ENCODE results near the gene ZNF284.
"Not testable (repeated sequence)": the region's sequence is repeated elsewhere in the genome, so short reads cannot be mapped to it uniquely, and the experiment has no call there.

The ZNF284 gene

GRCh38 chr19:44113138-44113783, 41.3 kb downstream of the ZNF284 start, which contains the start of gene ZNF225:
ZNF225 (plus strand) TSS chr19:44113399; CDS start chr19:44115828, 2,429 bp downstream.
- peak within 1 kb of the TSS; percentile 68 for H3K4me2 ChIP-seq (ENCODE audit: low read length)
- peaks cover 16% of the 10 kb centered on the region; the same call in 1 of the 2 replicates for H3K9me3 ChIP-seq (ENCODE audit: low read length)
- H3K79me2 ChIP-seq (ENCODE audit: insufficient read depth, low read length), result no peaks in the 10 kb centered on the region
- H3K9me2 ChIP-seq (ENCODE audit: low read depth, low read length), result no peaks in the 10 kb centered on the region
- H3K4me3 ChIP-seq (ENCODE audit: low read depth, low read length, poor library complexity, severe bottlenecking), result peak within 1 kb of the TSS; percentile 71
- H3K4me1 ChIP-seq (ENCODE audit: insufficient read depth, low read length, severe bottlenecking), result peaks cover 7% of the 10 kb centered on the region
- no peaks in the 10 kb centered on the region for H4K20me1 ChIP-seq (ENCODE audit: insufficient read depth, low read length)
- peak within 1 kb of the TSS; percentile 60 for H3K9ac ChIP-seq (ENCODE audit: low read length)
- 0 out of 2 replicates have a peak within 1 kb of the TSS, but pooled peaks have one; percentile 27 for H2AFZ ChIP-seq (ENCODE audit: low read length)
- H3K27ac ChIP-seq (ENCODE audit: low read depth, low read length, poor library complexity, severe bottlenecking), result no peak within 1 kb of the TSS
- no peaks in the 10 kb centered on the region for H3K27me3 ChIP-seq (ENCODE audit: insufficient read depth, low read length)
- no peaks in the 10 kb centered on the region for H3F3A ChIP-seq (ENCODE audit: insufficient read depth, low read length)
- TF ChIP-seq CTCF (IDR thresholded peaks at IDR 0.05; ENCODE audit: low read length), result no peak
- no peak for TF ChIP-seq EZH2 (IDR thresholded peaks at IDR 0.05; ENCODE audit: borderline replicate concordance, low read length)
- H3K36me3 ChIP-seq (ENCODE audit: insufficient read depth, low read length), result peaks cover 5% of the 10 kb centered on the region

DNA sequence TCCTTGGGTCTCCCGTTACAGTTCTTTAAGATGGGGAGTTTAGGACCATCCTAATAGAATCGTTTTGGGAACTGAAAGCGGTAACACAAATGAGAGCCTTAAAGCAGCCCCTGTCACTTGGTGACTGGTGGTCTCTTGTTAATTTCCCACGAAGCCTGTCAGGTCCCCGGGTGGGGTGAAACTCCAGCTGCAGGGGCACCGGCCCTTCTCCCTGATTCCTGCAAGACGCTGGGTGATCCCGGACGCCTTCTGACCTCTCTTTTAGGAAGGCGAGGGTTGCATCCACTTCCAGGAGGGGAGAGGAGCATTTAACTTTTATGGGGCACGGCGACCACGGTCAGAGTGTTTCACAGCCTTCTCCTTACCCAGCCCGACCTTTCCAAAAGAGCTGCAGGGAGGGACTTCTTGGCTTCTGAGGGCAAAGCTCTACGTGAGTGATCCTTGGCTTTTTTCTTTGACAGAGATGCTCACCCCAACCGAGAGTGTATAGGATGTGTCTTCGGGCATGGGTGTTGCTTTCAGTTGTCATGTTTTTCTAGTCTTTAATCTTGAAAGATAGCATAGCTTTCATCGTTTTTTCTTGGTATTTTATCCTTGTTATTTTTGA, 41.9 kb downstream of the ZNF284 start:
- H3K4me3 ChIP-seq (ENCODE audit: low read depth, low read length, poor library complexity, severe bottlenecking), result peak overlapping the region; percentile 71
- peaks cover 7% of the 10 kb centered on the region for H3K4me1 ChIP-seq (ENCODE audit: insufficient read depth, low read length, severe bottlenecking)
- H3K4me2 ChIP-seq (ENCODE audit: low read length), result peak overlapping the region; percentile 68
- H4K20me1 ChIP-seq (ENCODE audit: insufficient read depth, low read length), result no peaks in the 10 kb centered on the region
- H3K9me2 ChIP-seq (ENCODE audit: low read depth, low read length), result no peaks in the 10 kb centered on the region
- H3F3A ChIP-seq (ENCODE audit: insufficient read depth, low read length), result no peaks in the 10 kb centered on the region
- H3K9me3 ChIP-seq (ENCODE audit: low read length), result peaks cover 13% of the 10 kb centered on the region; the same call in 1 of the 2 replicates
- no peak overlapping the region for H2AFZ ChIP-seq (ENCODE audit: low read length)
- H3K27ac ChIP-seq (ENCODE audit: low read depth, low read length, poor library complexity, severe bottlenecking), result no peak overlapping the region
- H3K36me3 ChIP-seq (ENCODE audit: insufficient read depth, low read length), result peaks cover 4% of the 10 kb centered on the region; the same call in 1 of the 2 replicates
- H3K9ac ChIP-seq (ENCODE audit: low read length), result peak overlapping the region; percentile 60
- H3K79me2 ChIP-seq (ENCODE audit: insufficient read depth, low read length), result no peaks in the 10 kb centered on the region
- no peaks in the 10 kb centered on the region for H3K27me3 ChIP-seq (ENCODE audit: insufficient read depth, low read length)
- TF ChIP-seq CTCF (IDR thresholded peaks at IDR 0.05; ENCODE audit: low read length) (no peak), EZH2 (IDR thresholded peaks at IDR 0.05; ENCODE audit: borderline replicate concordance, low read length) (no peak)

DNA sequence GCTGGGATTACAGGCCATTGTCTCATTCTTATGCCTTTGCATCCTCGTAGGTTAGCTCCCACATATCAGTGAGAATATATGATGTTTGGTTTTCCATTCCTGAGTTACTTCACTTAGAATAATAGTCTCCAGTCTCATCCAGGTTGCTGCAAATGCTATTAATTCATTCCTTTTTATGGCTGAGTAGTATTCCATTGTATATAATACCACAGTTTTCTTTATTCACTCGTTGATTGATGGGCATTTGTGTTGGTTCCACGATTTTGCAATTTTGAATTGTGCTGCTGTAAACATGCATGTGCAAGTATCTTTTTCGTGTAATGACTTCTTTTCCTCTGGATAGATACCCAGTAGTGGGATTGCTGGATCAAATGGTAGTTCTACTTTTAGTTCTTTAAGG, 49.2 kb downstream of the ZNF284 start:
- H3K36me3 ChIP-seq (ENCODE audit: insufficient read depth, low read length), result peaks cover 27% of the 10 kb centered on the region

More for the DNA sequence above, 49.2 kb downstream of the ZNF284 start:
- not testable (repeated sequence) for H4K20me1 ChIP-seq (ENCODE audit: insufficient read depth, low read length); H3K9me3 ChIP-seq (ENCODE audit: low read length); H3F3A ChIP-seq (ENCODE audit: insufficient read depth, low read length); H2AFZ ChIP-seq (ENCODE audit: low read length); H3K9me2 ChIP-seq (ENCODE audit: low read depth, low read length); H3K27me3 ChIP-seq (ENCODE audit: insufficient read depth, low read length); H3K9ac ChIP-seq (ENCODE audit: low read length); H3K4me1 ChIP-seq (ENCODE audit: insufficient read depth, low read length, severe bottlenecking); H3K4me3 ChIP-seq (ENCODE audit: low read depth, low read length, poor library complexity, severe bottlenecking); H3K79me2 ChIP-seq (ENCODE audit: insufficient read depth, low read length); H3K4me2 ChIP-seq (ENCODE audit: low read length); H3K27ac ChIP-seq (ENCODE audit: low read depth, low read length, poor library complexity, severe bottlenecking)
